ENCODE results near the gene TMEM8B.

TMEM8B gene

DNA sequence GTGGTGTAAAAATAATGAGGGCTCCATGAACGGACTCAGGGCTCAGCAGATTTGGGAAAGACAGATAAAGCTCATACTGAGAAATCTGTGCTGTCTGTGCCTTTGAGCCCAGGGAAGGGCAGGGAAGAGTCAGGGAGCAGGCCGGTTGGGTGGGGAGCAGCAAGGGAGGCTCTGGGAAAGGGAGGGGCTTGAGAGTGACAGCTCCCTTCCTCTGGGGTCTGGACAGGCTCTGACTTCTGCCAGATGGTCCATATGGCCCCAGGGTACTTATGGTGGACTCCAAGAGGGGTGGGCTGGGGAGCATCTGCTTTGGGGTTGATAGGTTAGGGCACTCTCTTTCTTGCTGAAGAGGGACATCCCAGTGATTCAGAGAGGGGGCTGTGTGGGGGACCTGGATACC lies 35.6 kb upstream of the TMEM8B start:
- H3K4me3 ChIP-seq (ENCODE audit: low read length, poor library complexity, severe bottlenecking), result no peak overlapping the region
- H3K27me3 ChIP-seq (ENCODE audit: insufficient read depth, low read length, poor library complexity, severe bottlenecking), result no peaks in the 10 kb centered on the region
- no peaks in the 10 kb centered on the region for H3K9me3 ChIP-seq (ENCODE audit: insufficient read depth, low read depth, low read length)
- no peak overlapping the region for H2AFZ ChIP-seq (ENCODE audit: low read length)
- H3K4me1 ChIP-seq (ENCODE audit: insufficient read depth, low read length, poor library complexity, severe bottlenecking), result peaks cover 11% of the 10 kb centered on the region
- TF ChIP-seq, protein P1, sequence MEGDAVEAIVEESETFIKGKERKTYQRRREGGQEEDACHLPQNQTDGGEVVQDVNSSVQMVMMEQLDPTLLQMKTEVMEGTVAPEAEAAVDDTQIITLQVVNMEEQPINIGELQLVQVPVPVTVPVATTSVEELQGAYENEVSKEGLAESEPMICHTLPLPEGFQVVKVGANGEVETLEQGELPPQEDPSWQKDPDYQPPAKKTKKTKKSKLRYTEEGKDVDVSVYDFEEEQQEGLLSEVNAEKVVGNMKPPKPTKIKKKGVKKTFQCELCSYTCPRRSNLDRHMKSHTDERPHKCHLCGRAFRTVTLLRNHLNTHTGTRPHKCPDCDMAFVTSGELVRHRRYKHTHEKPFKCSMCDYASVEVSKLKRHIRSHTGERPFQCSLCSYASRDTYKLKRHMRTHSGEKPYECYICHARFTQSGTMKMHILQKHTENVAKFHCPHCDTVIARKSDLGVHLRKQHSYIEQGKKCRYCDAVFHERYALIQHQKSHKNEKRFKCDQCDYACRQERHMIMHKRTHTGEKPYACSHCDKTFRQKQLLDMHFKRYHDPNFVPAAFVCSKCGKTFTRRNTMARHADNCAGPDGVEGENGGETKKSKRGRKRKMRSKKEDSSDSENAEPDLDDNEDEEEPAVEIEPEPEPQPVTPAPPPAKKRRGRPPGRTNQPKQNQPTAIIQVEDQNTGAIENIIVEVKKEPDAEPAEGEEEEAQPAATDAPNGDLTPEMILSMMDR (conservative IDR thresholded peaks at IDR 0.05; ENCODE audit: low read length), result no peak
- TF ChIP-seq EZH2phosphoT487 (IDR thresholded peaks at IDR 0.05; ENCODE audit: borderline replicate concordance), result no peak
- H4K20me1 ChIP-seq (ENCODE audit: insufficient read depth, low read length, poor library complexity, severe bottlenecking), result no peaks in the 10 kb centered on the region
- no peak overlapping the region for H3K4me2 ChIP-seq (ENCODE audit: low read depth, low read length, poor library complexity, severe bottlenecking)
- no peaks in the 10 kb centered on the region for H3K9me2 ChIP-seq (replicated peaks; ENCODE audit: low read depth, low read length)
- no peaks in the 10 kb centered on the region for H3F3A ChIP-seq (ENCODE audit: low read depth)
- no peak overlapping the region for H3K9ac ChIP-seq (ENCODE audit: low read depth, low read length, poor library complexity, severe bottlenecking)
- no peaks in the 10 kb centered on the region for H3K79me2 ChIP-seq (ENCODE audit: insufficient read depth, low read length)
- peaks cover 9% of the 10 kb centered on the region; the same call in 1 of the 2 replicates for H3K36me3 ChIP-seq (ENCODE audit: insufficient read depth, low read length)

DNA sequence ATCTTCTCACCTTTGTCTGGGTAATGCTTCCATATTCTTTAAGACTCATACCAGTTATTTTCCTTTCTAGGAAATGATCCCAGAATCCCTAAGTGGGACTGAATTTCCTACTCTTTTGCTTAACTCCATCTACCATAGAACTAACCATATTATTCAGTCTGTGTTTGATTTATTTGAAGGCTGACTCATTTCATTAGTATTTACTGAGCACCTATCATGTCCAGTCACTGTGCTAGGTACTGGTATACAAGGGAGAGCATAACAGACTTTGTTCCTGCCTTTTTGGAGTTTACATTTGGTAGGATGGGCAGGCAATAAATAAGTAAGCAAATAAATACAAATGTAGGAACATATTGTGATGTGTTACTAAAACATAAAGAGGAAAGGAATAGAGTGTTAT lies 33.3 kb upstream of the TMEM8B start:
- Histone ChIP-seq H3F3A (ENCODE audit: low read depth) (no peaks in the 10 kb centered on the region), H3K27me3 (ENCODE audit: insufficient read depth, low read length, poor library complexity, severe bottlenecking) (no peaks in the 10 kb centered on the region), H3K9me2 (replicated peaks; ENCODE audit: low read depth, low read length) (no peaks in the 10 kb centered on the region), H3K9me3 (ENCODE audit: insufficient read depth, low read depth, low read length) (no peaks in the 10 kb centered on the region), H3K4me2 (ENCODE audit: low read depth, low read length, poor library complexity, severe bottlenecking) (no peak overlapping the region), H3K4me1 (ENCODE audit: insufficient read depth, low read length, poor library complexity, severe bottlenecking) (peaks cover 16% of the 10 kb centered on the region), H4K20me1 (ENCODE audit: insufficient read depth, low read length, poor library complexity, severe bottlenecking) (no peaks in the 10 kb centered on the region), H3K9ac (ENCODE audit: low read depth, low read length, poor library complexity, severe bottlenecking) (no peak overlapping the region), H3K79me2 (ENCODE audit: insufficient read depth, low read length) (no peaks in the 10 kb centered on the region), H3K36me3 (ENCODE audit: insufficient read depth, low read length) (peaks cover 6% of the 10 kb centered on the region; the same call in 1 of the 2 replicates), H2AFZ (ENCODE audit: low read length) (no peak overlapping the region), H3K4me3 (ENCODE audit: low read length, poor library complexity, severe bottlenecking) (no peak overlapping the region)
- TF ChIP-seq EZH2phosphoT487 (IDR thresholded peaks at IDR 0.05; ENCODE audit: borderline replicate concordance), result no peak
- TF ChIP-seq, protein P1 (conservative IDR thresholded peaks at IDR 0.05; ENCODE audit: low read length), result no peak

GRCh38 chr9:35797311-35798109 lies 31.5 kb upstream of the TMEM8B start:
- H3K4me2 ChIP-seq (ENCODE audit: low read depth, low read length, poor library complexity, severe bottlenecking), result no peak overlapping the region
- no peak overlapping the region for H2AFZ ChIP-seq (ENCODE audit: low read length)
- no peaks in the 10 kb centered on the region for H3K27me3 ChIP-seq (ENCODE audit: insufficient read depth, low read length, poor library complexity, severe bottlenecking)
- H3K36me3 ChIP-seq (ENCODE audit: insufficient read depth, low read length), result peaks cover 12% of the 10 kb centered on the region; the same call in 1 of the 2 replicates
- H3F3A ChIP-seq (ENCODE audit: low read depth), result no peaks in the 10 kb centered on the region
- H3K9me2 ChIP-seq (replicated peaks; ENCODE audit: low read depth, low read length), result no peaks in the 10 kb centered on the region
- no peaks in the 10 kb centered on the region for H4K20me1 ChIP-seq (ENCODE audit: insufficient read depth, low read length, poor library complexity, severe bottlenecking)
- H3K9ac ChIP-seq (ENCODE audit: low read depth, low read length, poor library complexity, severe bottlenecking), result no peak overlapping the region
- no peaks in the 10 kb centered on the region for H3K79me2 ChIP-seq (ENCODE audit: insufficient read depth, low read length)
- H3K4me1 ChIP-seq (ENCODE audit: insufficient read depth, low read length, poor library complexity, severe bottlenecking), result peaks cover 16% of the 10 kb centered on the region
- H3K4me3 ChIP-seq (ENCODE audit: low read length, poor library complexity, severe bottlenecking), result no peak overlapping the region
- TF ChIP-seq, protein P1 (conservative IDR thresholded peaks at IDR 0.05; ENCODE audit: low read length), result no peak
- no peak for TF ChIP-seq EZH2phosphoT487 (IDR thresholded peaks at IDR 0.05; ENCODE audit: borderline replicate concordance)
- no peaks in the 10 kb centered on the region for H3K9me3 ChIP-seq (ENCODE audit: insufficient read depth, low read depth, low read length)

Data from Loucy (cell line).